CD14-positive monocyte (primary cell): ENCODE results near the gene SLC45A3. TPM values are rescaled to one million over a fixed set of nuclear protein-coding genes. Genes with fewer than 3 reads are reported as not detected.

Source experiments
- DNase-seq, 3 donors: peaks; one replicate each; pipeline ENCODE4 v3.0.0-alpha.2; 2011 to 2022
- H2AFZ ChIP-seq: 2 replicates; pipeline ENCODE4 v1.6.0; 2012; ENCODE audit warnings: mild to moderate bottlenecking, low read depth, low read length, inconsistent platforms; ENCODE audit not compliant: insufficient read depth, poor library complexity, severe bottlenecking
- H3K27ac ChIP-seq, 2 donors: 1 replicate in 1 of 2; 2 replicates in 1 of 2; pipeline ENCODE4 v1.5.1; 2012 to 2013; ENCODE audit warnings: low read length in 2 of 2, control low read depth in 1 of 2, inconsistent platforms in 1 of 2, low read depth in 1 of 2, mild to moderate bottlenecking in 1 of 2
- H3K27me3 ChIP-seq, 2 donors: one replicate each; pipeline versions ENCODE4 v1.6.0 to v1.6.1; 2011 to 2013; ENCODE audit warnings: low read length in 2 of 2; ENCODE audit not compliant: control insufficient read depth in 2 of 2, insufficient read depth in 2 of 2
- H3K36me3 ChIP-seq, 2 donors: replicated peaks in 1 of 2; 1 replicate in 1 of 2; 2 replicates in 1 of 2; pipeline versions ENCODE4 v1.5.1 to v1.6.1; 2012 to 2013; ENCODE audit warnings: low read length in 2 of 2, control low read depth in 1 of 2, inconsistent platforms in 1 of 2, mild to moderate bottlenecking in 1 of 2; ENCODE audit not compliant: insufficient read depth in 2 of 2, control insufficient read depth in 1 of 2
- H3K4me1 ChIP-seq, 2 donors: 1 replicate in 1 of 2; 2 replicates in 1 of 2; pipeline versions ENCODE4 v1.5.1 to v1.6.1; 2012 to 2013; ENCODE audit warnings: low read length in 2 of 2, control low read depth in 1 of 2, inconsistent platforms in 1 of 2, mild to moderate bottlenecking in 1 of 2, moderate library complexity in 1 of 2; ENCODE audit not compliant: insufficient read depth in 2 of 2, control insufficient read depth in 1 of 2
- H3K4me2 ChIP-seq: replicated peaks from 2 replicates; pipeline ENCODE3; 2012; ENCODE audit warnings: low read length, moderate library complexity, mild to moderate bottlenecking; ENCODE audit not compliant: poor library complexity, severe bottlenecking; ENCODE audit errors: extremely low read depth
- H3K4me3 ChIP-seq, 3 experiments: fragments of 200-600 bp in 1 of 3; sonication (generic) in 1 of 3; replicated peaks in 1 of 3; 1 replicate in 2 of 3; 2 replicates in 1 of 3; pipeline ENCODE4 v1.5.1; 2011 to 2013; ENCODE audit warnings: low read length in 3 of 3, mild to moderate bottlenecking in 3 of 3, control low read depth in 2 of 3, low read depth in 2 of 3, inconsistent platforms in 1 of 3, moderate library complexity in 1 of 3
- H3K79me2 ChIP-seq: 2 replicates; pipeline ENCODE4 v1.6.0; 2012; ENCODE audit warnings: mild to moderate bottlenecking, control low read depth, inconsistent platforms, low read length, moderate library complexity; ENCODE audit not compliant: insufficient read depth
- H3K9ac ChIP-seq: 2 replicates; pipeline ENCODE4 v1.6.0; 2017; ENCODE audit warnings: low read length, mild to moderate bottlenecking; ENCODE audit not compliant: insufficient read depth, poor library complexity, severe bottlenecking
- H3K9me3 ChIP-seq, 2 donors: replicated peaks in 1 of 2; 1 replicate in 1 of 2; 2 replicates in 1 of 2; pipeline versions ENCODE4 v1.5.1 to v1.6.1; 2012 to 2013; ENCODE audit warnings: low read length in 2 of 2, control low read depth in 1 of 2; ENCODE audit not compliant: control insufficient read depth in 1 of 2, insufficient read depth in 1 of 2
- H4K20me1 ChIP-seq: 2 replicates; pipeline ENCODE4 v1.6.0; 2012; ENCODE audit warnings: mild to moderate bottlenecking, low read length, control low read depth, moderate library complexity; ENCODE audit not compliant: insufficient read depth
- H3K27ac Mint-ChIP-seq, 7 donors: one replicate each; pipeline ENCODE4 v1.8.0; 2020; ENCODE audit warnings: mild to moderate bottlenecking in 7 of 7, mixed read lengths in 7 of 7, moderate library complexity in 6 of 7, inconsistent platforms in 2 of 7
- H3K27me3 Mint-ChIP-seq, 3 donors: one replicate each; pipeline ENCODE4 v1.8.0; 2021 to 2022; ENCODE audit warnings: low read depth in 3 of 3, mild to moderate bottlenecking in 3 of 3, mixed read lengths in 3 of 3, moderate library complexity in 3 of 3, inconsistent platforms in 1 of 3
- H3K36me3 Mint-ChIP-seq, 2 donors: one replicate each; pipeline ENCODE4 v1.8.0; 2020; ENCODE audit warnings: mixed read lengths in 2 of 2, inconsistent platforms in 1 of 2, mild to moderate bottlenecking in 1 of 2
- H3K4me1 Mint-ChIP-seq: one replicate; pipeline ENCODE4 v1.8.0; 2020; ENCODE audit warnings: mild to moderate bottlenecking, mixed read lengths
- H3K4me3 Mint-ChIP-seq, 2 donors: one replicate each; pipeline ENCODE4 v1.8.0; 2020; ENCODE audit warnings: mild to moderate bottlenecking in 2 of 2, mixed read lengths in 2 of 2, moderate library complexity in 1 of 2
- H3K9me3 Mint-ChIP-seq, 7 donors: one replicate each; pipeline ENCODE4 v1.8.0; 2020 to 2022; ENCODE audit warnings: mixed read lengths in 7 of 7, mild to moderate bottlenecking in 6 of 7, moderate library complexity in 6 of 7, inconsistent platforms in 2 of 7
- CTCF ChIP-seq: fragments of 200-600 bp; IDR thresholded peaks from one replicate; pipeline ENCODE4 v1.8.0; 2022; ENCODE audit warnings: antibody characterized with exemption, mild to moderate bottlenecking
- WGBS: methylation state at CpG from one replicate; pipeline ENCODE4 v1.1.5; 2013; ENCODE audit warnings: missing lambda C conversion rate; ENCODE audit not compliant: insufficient coverage; 5-methylcytosine and 5-hydroxymethylcytosine counted together
- intact Hi-C, 2 donors: fragments of 100-400 bp; cut with micrococcal nuclease; formaldehyde crosslinking; loops; one replicate each; pipeline versions ENCODE4 v1.15.0 to v1.15.1; 2023
- polyA plus RNA-seq, 3 donors: library from polyadenylated mRNA; depleted of rRNA in 1 of 3; unstranded in 2 of 3; stranded (reverse) in 1 of 3; fragments of 300-500 nt in 2 of 3; fragments of >200 nt in 1 of 3; fragmentation: Illumina TruSeq in 2 of 3; gene quantifications; 1 replicate in 2 of 3; 2 replicates in 1 of 3; pipeline ENCODE4 v1.2.3, GENCODE V29; 2012 to 2021

SLC45A3 gene
- polyA plus RNA-seq, 3 donors, result 0.11 to 0.61 TPM; not detected in 1

- Histone ChIP-seq H3K4me1 (peaks cover 52 to 55% of the 10 kb centered on the region in 2 donors), H3K27me3 (no peaks in the 10 kb centered on the region), H4K20me1 (no peaks in the 10 kb centered on the region), H3K9ac (no peak overlapping the region), H3K4me2 (no peak overlapping the region), H3K36me3 (no peaks in the 10 kb centered on the region), H3K9me3 (no peaks in the 10 kb centered on the region), H3K79me2 (no peaks in the 10 kb centered on the region), H3K4me3 (no peak overlapping the region), H2AFZ (peak overlapping the region; percentile 53), H3K27ac (no peak overlapping the region)
- H3K36me3 Mint-ChIP-seq, result no peaks in the 10 kb centered on the region
- intact Hi-C loops, result no loop called here
- WGBS, result 43% methylated on average over 6 of the region's 9 CpGs
- peaks cover 5 to 17% (median 7%) of the 10 kb centered on the region in 3 donors for H3K27me3 Mint-ChIP-seq
- DNase-seq, result no peak
- no peak for TF ChIP-seq CTCF
- peak overlapping the region in 1 of 2 donors; percentile 2 for H3K4me3 Mint-ChIP-seq
- peaks cover 50% of the 10 kb centered on the region for H3K4me1 Mint-ChIP-seq
- no peaks in the 10 kb centered on the region for H3K9me3 Mint-ChIP-seq
- H3K27ac Mint-ChIP-seq, result no peak overlapping the region
Measured at GRCh38 chr1:205665201-205666045, 14.9 kb downstream of the SLC45A3 start.

GRCh38 chr1:205664399-205665017, 15.8 kb downstream of the SLC45A3 start:
- Histone ChIP-seq H3K79me2 (no peaks in the 10 kb centered on the region), H3K9ac (no peak overlapping the region), H3K27ac (no peak overlapping the region), H2AFZ (no peak overlapping the region), H3K36me3 (no peaks in the 10 kb centered on the region), H4K20me1 (no peaks in the 10 kb centered on the region), H3K4me3 (no peak overlapping the region), H3K4me2 (no peak overlapping the region), H3K27me3 (no peaks in the 10 kb centered on the region), H3K4me1 (peaks cover 43 to 45% of the 10 kb centered on the region in 2 donors), H3K9me3 (no peaks in the 10 kb centered on the region)
- no peak for TF ChIP-seq CTCF
- Mint-ChIP-seq H3K27me3 (peaks cover 5 to 17% (median 7%) of the 10 kb centered on the region in 3 donors), H3K4me1 (peaks cover 43% of the 10 kb centered on the region), H3K9me3 (no peaks in the 10 kb centered on the region), H3K4me3 (no peak overlapping the region), H3K36me3 (no peaks in the 10 kb centered on the region), H3K27ac (peak overlapping the region in 3 of 7 donors; percentile 14 to 78 (median 26))
- peak in 2 of 3 donors; percentile 25 to 57 for DNase-seq
- 84% methylated on average over 17 of the region's 19 CpGs for WGBS
- intact Hi-C loops, result no loop called here
